Stimulated activated CD8-positive, alpha-beta memory T cell treated with anti-CD3 and anti-CD28 coated beads, Interleukin-4, amount 100 ng/mL, for 48 hours (primary cell): Measurements from ENCODE around the gene ALPK1.
"Not testable (repeated sequence)": the region's sequence is repeated elsewhere in the genome, so short reads cannot be mapped to it uniquely, and the experiment has no call there.

Experiments
- DNase-seq: peaks from one replicate; pipeline ENCODE4 v3.0.0-alpha.2; 2020

Gene ALPK1

DNA sequence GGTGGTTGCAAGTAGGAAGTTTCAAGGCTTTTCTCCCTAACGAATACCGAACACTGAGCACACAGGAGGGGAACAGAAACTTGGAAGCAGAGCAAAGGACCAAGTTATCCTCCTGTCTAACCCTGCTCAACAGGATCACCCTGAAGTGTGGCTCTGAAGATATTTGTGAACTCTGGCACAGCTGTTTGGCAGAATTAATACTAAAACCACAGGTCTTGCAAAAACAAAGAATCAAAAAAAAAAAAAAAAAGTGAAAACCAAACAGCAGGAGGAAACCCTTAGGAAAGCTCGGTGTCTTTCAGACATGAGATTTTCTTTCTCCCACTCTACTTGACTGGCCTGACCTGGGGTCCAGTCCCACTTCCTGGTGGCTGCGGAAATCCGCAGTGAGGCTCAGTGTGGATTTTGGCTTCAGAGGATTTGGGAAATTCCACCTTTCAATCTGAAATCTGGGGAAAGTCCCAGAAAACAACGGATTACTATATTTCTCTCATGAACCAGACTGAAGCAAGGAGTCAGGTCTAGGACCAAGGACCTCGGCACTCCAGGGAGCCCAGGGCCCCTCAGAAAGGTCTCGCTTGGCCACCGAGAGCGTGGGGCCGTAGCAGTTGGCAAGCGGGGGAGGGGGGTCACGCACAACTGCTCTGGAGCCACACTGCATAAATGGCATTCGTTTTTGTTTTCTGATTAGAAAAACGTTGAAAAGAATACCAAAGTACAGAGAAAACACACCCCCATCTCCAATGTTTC lies 12.3 kb upstream of the ALPK1 start:
- no peak for DNase-seq

DNA sequence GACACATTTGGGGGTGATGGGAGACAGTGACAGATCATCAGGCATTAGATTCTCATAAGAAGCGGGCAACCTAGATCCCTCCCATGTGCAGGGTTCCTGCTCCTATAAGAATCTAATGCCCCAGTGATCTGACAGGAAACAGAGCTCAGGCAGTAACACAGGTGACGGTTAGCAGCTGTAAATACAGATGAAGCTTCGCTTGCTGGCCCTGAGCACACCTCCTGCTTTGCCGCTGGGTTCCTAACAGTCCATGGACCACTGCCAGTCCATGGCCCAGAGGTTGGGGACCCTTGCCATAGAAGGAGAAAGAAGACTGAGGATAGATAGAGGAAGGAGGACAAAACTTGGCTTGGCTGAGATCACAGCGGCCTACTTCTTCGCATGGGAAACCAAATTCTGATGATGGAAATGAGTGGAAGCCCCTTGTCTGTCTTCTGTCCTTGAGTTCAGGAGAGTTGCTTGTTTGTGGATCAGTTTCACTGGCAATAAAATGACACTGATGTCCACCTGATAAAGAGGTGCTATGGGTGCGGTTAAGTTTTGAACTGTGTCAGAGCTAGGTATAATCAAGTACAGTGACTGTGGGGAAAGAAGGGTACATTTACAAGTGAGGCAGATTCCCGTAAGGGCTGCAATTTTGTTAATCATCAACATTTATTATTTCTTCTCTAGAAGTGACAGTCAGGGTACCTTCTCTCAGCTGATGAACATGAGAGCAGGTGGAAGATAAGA lies 9.7 kb upstream of the ALPK1 start:
- DNase-seq: no peak

DNA sequence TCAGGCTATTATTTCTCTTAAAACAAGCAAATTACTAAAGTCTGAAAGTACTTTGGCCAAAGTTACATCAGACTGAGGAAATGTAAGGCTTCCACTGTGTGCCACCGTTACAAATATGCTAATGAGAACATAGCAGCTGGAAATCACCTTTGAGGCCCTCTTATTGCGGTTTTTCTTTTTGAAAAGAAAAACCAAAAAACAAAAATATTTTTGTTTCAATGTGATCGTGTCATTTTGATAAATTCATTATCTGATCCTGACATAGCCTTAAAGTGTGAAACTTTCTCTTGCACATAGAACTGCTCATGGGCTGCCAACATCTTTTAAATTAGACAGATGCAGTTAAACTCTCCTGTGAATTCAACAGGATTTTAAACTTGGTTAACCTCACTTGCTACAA lies 8.7 kb upstream of the ALPK1 start:
- DNase-seq: no peak

DNA sequence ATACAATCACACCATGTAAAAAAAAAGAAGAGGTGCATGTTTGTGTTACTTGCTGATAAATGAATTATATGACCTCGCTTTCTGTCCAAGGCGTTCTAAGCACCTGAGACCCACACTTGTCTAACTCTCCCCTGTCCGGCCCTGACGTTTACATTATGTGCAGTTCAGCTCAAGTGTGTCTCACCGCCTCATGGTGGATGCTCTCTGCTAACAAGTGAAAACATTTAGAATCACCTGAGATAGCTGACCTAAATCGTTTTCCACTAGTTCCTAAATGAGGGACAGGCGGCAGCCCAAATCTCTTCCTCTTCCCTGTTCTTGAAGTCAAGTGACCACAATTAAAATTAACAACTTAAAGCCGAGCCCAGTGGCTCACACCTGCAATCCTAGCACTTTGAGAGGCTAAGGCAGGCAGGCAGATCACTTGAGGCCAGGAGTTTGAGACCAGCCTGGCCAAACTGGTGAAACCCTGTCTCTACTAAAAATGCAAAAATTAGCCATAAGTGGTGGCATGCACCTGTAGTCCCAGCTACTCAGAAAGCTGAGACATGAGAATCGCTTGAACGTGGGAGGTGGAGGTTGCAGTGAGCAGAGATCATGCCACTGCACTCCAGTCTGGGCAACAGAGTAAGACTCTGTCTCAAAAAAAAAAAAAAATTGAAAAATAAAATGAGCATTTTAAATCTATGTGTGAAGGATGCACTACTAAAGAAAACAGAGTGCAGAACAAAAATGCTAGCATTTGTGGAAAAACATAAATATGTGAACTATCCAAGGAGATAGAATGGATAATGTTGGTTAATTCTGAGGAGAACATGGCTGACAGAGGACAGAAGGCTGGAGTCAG lies 7.5 kb upstream of the ALPK1 start:
- no peak for DNase-seq

DNA sequence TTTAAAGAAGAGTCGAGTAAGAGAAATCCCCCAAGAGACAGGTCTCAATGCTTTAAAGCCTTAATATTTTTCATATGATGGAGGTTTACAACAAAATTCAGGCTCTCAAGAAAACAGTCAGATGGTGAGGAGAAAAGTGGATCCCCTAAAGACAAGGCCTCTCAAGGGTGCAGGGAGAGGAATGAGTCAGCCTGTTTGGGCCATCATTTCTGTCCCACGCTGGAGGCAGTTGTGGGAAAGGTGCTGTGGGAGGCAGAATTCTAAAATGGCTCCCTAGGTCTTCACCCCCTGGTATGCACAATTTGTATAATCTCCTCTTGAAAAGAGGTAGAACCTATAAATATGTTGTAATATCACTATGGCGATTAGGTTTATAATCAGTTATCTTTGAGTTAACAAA lies 6.8 kb upstream of the ALPK1 start:
- DNase-seq: peak; percentile 50

DNA sequence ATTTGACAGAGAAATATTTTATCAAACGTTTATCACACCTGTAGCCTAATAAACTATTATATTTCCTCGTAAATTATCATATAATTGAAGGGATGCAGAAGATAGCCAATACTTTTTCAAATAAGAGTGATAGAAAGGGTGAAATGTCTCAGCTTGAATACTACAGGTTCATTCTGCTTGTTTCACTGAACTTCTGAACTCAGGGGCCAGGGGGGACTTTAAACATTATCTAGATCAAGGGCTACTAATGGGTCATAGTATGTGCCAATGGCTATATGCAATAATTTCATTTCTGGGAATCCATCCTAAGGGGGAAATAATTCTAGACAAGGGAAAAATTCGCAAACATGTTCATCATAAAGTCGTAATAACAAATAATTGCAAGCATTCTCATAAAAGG lies 2.6 kb downstream of the ALPK1 start:
- no peak for DNase-seq

DNA sequence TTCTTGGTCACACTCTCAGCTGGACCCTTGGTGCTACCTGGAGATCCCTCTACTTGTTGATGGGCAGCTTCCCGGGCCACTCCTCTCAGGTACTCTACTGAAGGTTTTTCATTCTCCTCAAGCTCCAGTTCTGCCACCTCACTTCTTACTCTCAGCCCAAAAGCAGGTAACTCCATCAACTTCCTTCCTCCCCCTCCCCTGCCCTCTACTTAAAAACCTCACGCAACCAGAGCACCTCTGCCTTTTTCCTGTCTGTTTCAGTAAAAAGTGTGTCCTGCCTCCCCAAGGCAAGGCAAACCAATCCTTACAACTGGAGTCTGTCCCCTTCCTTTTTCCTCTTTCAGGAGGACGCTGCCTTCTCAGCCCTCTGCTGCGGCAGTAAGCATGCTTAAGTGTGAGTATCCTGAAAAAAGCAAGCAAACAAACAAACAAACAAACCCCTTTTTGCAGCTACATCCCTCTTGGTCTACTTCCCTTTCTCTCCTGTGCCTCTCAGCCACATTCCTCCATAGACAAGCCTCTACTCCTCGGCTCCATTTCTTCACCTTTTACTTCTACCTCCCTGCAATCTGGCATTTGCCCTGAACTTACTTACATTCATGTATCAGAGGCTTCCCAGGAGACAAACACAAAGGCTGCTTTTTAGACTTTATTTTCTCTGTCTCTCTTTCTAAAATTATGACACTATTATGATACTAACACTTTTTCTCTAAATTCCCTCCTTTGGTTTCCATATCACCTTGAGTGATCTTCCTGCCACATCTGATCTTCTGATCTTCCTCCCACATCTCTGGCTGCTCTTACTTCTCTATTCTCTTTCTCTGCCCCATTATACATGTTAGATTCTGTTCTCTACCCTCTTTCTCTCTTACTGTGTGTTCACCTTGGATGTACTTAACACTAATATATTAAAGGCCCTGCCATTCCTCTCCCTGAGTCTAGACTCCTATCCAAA lies 5.4 kb downstream of the ALPK1 start:
- DNase-seq: no peak

DNA sequence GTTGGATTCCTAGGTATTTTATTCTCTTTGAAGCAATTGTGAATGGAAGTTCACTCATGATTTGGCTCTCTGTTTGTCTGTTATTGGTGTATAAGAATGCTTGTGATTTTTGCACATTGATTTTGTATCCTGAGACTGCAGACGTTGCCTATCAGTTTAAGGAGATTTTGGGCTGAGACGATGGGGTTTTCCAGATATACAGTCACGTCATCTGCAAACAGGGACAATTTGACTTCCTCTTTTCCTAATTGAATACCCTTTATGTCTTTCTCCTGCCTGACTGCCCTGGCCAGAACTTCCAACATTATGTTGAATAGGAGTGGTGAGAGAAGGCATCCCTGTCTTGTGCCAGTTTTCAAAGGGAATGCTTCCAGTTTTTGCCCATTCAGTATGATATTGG lies 8.3 kb downstream of the ALPK1 start:
- not testable (repeated sequence) for DNase-seq

DNA sequence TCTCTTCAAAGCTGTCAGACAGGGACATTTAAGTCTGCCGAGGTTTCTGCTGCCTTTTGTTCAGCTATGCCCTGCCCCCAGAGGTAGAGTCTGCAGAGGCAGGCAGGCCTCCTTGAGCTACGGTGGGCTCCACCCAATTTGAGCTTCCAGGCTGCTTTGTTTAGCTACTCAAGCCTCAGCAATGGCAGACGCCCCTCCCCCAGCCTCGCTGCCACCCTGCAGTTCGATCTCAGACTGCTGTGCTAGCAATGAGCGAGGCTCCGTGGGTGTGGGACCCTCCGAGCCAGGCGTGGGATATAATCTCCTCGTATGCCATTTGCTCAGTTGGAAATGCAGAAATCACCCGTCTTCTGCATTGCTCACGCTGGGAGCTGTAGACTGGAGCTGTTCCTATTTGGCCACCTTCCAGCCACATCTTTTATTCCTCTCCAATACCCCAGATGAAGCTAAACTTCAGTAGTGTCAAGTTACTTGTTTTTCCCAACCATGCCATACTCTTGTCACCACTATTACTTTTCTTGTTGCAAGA lies 12.2 kb downstream of the ALPK1 start:
- peak; percentile 45 for DNase-seq

DNA sequence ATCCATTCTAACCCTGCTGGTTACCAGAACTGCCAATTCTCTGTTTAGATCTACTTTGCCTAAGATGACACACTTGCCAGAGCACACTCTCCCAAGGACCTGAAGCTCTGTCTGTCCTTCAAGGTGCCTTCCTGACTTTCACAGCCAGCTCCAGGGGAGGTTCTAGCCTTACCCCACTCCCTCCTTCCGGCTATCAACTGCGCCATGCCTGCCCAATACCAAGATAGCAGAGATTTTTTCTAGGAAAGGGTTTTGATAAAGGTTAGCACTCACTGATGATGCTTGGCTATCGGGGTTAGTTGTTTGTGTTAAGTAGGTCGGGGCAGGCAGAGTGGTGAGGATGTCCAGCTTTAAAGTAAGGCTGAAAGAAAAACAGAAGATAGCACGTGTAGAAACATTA lies 14.3 kb downstream of the ALPK1 start:
- no peak for DNase-seq

DNA sequence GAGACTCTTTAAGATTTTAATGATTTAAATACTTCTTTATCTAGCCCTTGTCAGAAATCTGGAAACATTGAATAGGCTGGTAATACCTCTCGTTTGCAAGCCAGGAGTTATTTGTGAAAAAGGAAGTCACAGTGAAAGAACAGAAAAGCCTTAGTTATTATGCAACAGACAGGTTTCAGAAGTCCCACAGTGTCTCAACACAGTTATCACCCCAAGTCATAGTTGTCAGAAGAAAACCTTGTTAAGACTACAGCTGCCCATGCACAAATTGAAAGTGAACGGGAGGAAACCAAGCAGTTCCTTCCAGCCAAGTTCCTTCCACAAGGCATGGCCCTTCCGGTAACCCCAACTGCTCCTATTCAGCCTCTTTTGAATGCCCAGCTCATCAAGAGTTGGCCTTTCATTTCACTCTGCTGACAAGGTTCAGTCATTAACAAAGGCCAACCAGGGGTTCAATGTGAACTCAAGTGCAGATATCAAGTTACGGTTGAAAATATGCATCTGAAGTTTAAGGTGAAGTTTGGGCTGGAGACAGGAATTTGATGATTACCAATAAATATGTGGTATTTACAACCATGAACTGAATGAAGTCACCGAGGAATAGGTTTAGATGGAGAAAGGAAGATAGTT lies 15.6 kb downstream of the ALPK1 start:
- no peak for DNase-seq

DNA sequence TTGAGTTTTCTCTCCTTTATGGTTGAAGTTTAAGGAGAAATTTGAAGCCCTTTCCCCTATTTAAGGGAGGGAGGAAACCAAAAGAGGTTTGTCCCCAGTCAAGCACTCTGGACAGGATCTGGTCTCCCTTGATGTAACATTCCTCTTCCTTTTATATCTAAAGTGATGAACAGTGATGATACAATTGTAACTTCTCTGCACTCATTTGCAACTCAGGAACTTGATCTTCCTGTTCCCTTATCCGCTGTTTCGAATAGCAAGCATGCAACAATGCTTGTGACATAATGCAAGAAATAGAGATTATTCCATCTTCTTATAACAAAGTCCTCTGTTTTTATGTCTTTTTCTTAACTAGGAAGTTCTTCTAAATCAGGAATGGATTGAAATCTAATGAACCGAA lies 18.3 kb downstream of the ALPK1 start:
- DNase-seq: no peak

DNA sequence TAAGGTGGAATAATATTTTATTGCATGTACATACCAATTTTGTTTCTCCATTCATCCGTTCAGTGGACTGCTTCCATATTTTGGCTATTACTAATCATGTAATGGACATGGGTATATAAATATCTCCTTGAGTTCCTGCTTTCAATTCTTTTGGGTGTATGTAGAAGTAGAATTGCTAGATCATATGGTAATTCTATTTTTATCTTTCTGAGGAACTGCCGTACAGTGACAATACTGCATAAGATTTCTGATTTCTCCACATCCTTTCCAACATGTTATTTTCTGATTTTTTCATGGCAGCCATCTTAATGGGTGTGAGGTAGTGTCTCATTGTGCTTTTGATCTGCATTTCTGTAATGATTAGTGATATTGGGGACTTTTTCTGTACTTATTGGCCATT lies 19.2 kb downstream of the ALPK1 start:
- no peak for DNase-seq

DNA sequence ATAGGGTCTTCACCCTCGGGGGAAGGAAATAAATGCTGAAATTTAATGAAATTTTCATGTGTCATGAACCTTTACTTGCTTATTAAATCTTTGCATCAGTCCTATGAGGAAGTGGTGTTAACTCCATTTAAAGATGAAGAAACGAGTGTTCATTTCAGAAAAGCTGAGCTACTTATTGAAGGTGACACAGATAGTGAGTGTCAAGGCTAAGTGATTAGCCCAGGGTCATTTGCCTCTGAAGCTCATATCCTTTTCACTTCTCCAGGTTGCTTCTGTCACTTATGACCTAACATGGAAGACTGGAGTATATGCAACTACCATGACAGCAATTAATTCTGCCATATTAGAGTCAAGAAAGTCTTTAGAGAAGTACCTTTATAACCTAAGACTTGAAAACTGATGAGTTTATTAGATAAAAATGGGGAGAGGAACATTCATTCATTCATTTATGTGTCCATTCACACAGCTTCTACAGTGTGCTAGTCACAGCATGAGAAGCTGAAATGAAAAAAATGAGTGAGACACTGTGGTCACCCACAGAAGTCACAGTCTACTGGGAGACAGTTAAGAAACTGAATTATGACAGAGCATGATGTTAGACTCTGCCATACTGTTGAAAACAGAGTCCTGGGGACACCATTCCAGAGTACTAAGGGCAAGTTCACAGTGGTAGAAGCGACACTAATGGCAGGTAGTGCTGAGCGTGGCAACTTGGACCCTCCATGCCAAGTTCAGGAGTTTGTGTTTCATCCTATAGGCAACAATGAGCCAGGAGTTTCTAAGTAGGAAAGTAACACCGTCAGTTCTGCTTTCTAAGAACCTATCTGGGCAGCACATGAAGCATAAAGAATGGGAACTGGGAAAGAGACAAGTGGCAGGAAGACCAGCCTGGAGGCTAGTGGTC lies 21.3 kb downstream of the ALPK1 start:
- no peak for DNase-seq

DNA sequence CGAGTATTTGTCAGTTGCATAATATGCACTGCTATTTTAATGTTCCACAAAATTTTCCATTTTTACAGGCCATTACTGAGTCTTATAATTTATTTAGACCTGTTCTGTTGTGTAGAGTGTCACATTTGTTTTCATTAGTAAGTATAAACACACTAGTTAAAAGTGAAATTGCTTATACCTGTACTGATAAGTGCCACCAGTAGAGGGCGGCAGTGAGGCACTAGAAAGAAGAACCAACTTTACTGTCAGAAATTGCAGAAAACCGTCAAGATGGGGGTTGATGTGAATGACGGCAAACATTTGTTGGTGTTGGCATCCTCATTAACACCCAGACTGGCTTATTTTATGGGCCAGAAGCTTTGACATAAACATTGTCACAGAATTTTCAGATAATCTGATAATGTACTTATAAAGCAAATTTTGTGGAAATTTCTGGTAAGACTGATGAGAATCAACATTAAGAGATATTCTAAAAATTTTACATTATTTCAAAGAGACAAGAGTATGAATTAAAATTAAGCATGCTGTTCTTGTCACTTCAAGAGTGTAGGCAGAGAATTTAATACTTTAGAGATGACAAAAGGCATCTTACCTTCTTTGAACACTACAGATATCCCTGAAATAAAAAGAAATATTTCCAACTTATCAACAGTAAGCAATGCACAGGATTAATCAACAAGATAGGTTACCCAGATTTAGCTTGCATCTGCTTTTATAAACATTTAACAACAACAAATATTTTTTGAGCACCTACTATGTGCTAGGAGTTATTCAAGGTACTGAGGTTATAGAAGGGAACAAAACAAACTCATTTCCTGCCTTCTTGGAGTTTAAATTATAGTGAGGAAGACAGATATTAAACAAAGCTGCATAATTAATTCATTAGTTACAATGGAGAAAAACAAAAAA lies 24.9 kb downstream of the ALPK1 start:
- peak; percentile 90 for DNase-seq

DNA sequence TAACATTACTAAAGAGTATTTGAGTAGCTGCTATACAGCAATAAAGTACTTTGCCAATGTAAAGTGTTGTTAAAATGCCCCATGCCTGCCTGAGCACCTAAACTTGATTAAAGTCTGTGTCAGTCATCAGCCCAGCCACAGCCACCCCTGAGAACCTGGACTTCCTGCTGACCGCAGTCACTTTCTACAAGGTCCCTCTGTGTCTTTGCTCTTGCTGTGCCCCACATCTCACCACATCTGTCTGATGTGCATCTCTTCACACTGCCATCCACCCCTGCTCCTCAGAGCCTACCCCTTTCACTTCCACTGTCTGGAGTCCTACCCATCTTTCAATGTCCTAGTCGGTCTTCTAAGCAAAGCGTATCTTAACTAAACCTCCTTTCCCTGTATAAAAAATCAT lies 25.7 kb downstream of the ALPK1 start:
- DNase-seq: no peak

DNA sequence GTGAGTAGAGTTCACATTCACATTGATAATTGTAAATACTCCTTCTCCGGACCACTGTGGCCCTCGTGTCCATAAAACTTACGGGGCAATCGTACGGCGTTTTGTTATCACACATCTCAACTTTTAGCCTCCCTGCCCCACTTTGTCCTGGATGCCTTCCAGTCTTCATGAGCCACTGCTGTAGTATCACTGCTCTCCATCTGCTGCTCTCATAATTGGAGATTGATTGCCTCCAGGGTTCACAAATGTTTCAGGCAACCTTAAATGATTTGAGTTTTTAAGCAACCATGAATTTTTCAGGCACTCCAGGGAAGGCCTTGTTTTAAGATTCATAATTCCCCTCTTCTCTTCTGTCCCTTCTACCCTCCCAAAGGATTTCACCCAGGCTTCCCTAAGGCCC lies 28.4 kb downstream of the ALPK1 start:
- no peak for DNase-seq

DNA sequence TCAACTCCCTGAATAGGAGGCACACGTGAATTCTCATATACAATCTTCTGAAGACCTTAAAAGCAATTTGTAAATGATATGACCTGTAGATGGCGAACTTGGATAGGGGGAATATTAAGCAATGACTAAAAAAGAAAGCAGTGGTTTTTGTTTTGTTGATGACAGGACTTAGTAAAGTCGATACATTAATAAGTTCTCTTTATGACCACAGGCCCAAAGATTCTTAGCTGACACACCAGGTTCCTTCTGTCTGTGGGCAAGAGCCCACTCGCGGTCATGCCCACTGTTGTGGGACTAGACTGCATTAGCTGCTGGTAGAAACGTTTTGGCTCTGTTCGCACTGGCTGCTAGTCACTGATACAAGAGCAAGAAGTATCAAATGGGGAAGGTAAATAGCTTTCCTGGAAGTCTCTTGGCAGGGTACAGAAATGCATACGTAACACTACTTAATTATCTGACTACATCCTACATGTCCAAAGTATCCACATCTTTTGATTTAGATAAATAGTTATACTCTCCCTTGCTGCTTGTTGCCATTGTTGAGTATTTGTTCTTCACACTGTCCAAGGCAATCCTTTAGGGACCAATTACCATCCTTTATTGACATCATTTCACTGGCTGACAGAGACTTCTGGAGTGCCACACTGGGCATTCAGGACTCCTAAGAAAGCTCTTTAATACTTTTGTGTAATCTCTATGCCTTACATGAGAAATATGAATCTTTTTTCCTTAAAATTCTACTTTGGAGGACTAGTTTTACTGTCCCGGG lies 31.0 kb downstream of the ALPK1 start:
- DNase-seq: no peak

DNA sequence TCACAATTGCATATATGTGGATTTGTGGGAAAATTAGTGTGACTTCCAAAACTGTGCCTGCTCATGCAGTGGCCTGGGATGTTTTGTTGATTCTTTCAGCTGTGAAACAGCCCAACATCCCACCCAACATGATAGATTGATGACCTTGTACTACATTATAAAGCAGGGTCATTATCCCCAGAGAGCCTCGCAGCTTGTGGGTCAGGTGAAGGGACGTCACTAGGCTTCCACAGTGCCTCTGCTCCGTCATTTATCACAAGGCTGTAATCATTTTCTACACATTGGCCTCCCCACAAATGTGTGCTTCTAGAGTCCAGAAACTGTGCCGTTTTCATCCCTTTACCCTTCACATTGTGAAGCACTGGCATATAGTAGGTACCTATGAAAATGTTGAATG lies 31.6 kb downstream of the ALPK1 start:
- no peak for DNase-seq
